ENCODE results near the gene PCNT. TPM values are rescaled to one million over a fixed set of nuclear protein-coding genes. Genes with fewer than 3 reads are reported as not detected.

PCNT gene
- total RNA-seq, 1 experiment from 2014 or later, result 39.6 TPM

DNA sequence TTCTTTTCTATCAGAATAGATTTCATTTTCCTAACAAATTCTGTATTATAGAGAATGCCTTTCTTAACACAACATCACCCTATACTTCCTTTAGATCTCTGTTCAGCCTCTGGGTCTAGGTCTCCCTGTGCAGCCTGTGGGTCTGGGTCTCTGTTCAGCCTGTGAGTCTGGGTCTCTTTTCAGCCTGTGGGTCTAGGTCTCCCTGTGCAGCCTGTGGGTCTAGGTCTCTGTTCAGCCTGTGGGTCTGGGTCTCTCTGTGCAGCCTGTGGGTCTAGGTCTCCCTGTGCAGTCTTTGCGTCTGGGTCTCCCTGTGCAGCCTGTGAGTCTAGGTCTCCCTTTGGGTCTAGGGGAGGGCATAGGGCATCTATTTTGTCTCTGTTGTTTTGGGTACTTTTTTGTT, 75.2 kb downstream of the PCNT start:
- Histone ChIP-seq H2AFZ (ENCODE audit: low read length) (no peak overlapping the region), H3K23me2 (ENCODE audit: insufficient read length, low read depth, low read length, poor library complexity, severe bottlenecking) (no peaks in the 10 kb centered on the region), H3T11ph (ENCODE audit: low read length) (no peak overlapping the region), H3K23ac (ENCODE audit: insufficient read length, low read depth, low read length) (no peak overlapping the region), H2BK12ac (ENCODE audit: insufficient read length, low read depth, low read length) (no peak overlapping the region), H3K27me3 (ENCODE audit: insufficient read depth, low read length) (no peaks in the 10 kb centered on the region), H2AK5ac (ENCODE audit: insufficient read length, low read length) (no peak overlapping the region), H2BK20ac (ENCODE audit: low read depth, low read length, poor library complexity, severe bottlenecking) (no peak overlapping the region), H3K4me1 (ENCODE audit: insufficient read depth, low read length) (no peaks in the 10 kb centered on the region), H4K8ac (replicated peaks; ENCODE audit: insufficient read length, low read depth, low read length) (no peak overlapping the region), H4K5ac (ENCODE audit: insufficient read length, low read depth, low read length) (no peak overlapping the region), H4K20me1 (ENCODE audit: control insufficient read depth, insufficient read depth, insufficient read length) (no peaks in the 10 kb centered on the region), H3K56ac (ENCODE audit: insufficient read length, low read depth, low read length) (no peak overlapping the region), H2BK5ac (ENCODE audit: insufficient read length, low read length) (no peak overlapping the region), H3K4ac (ENCODE audit: low read depth, low read length) (no peak overlapping the region), H3K4me2 (ENCODE audit: insufficient read depth, insufficient read length, low read length) (no peak overlapping the region), H2BK15ac (ENCODE audit: low read depth, low read length) (no peak overlapping the region), H3K27ac (ENCODE audit: insufficient read length, low read depth, low read length) (no peak overlapping the region), H3K9me3 (ENCODE audit: control insufficient read depth, low read depth, low read length) (no peaks in the 10 kb centered on the region), H3K18ac (ENCODE audit: insufficient read length, low read depth, low read length) (no peak overlapping the region), H3K9ac (ENCODE audit: extremely low read depth, insufficient read length, low read length) (no peak overlapping the region), H3K79me2 (ENCODE audit: insufficient read depth, low read length) (no peaks in the 10 kb centered on the region), H2BK120ac (ENCODE audit: low read depth, low read length, poor library complexity, severe bottlenecking) (no peak overlapping the region), H4K91ac (ENCODE audit: insufficient read length, low read depth, low read length) (no peak overlapping the region), H3K79me1 (ENCODE audit: insufficient read depth, low read depth, low read length, poor library complexity, severe bottlenecking) (no peaks in the 10 kb centered on the region), H3K14ac (ENCODE audit: insufficient read depth, low read length) (no peak overlapping the region)
- H3K36me3 Mint-ChIP-seq (ENCODE audit: insufficient read depth in 1 of 3, low read depth in 3 of 3), result peaks cover 31 to 64% (median 56%) of the 10 kb centered on the region in 3 experiments; a peak in 6 of 7 replicates
- no peak for DNase-seq
- TF ChIP-seq CTCF (conservative IDR thresholded peaks at IDR 0.05), result no peak
- no peaks in the 10 kb centered on the region; a peak in 1 of 5 replicates for H3K9me3 Mint-ChIP-seq
- H3K4me3 Mint-ChIP-seq, result no peak overlapping the region
- 0 out of 4 replicates have a peak, but pooled peaks cover 0 to 3% of the 10 kb centered on the region in 2 experiments for H3K4me1 Mint-ChIP-seq
- WGBS (ENCODE audit: extremely low coverage, insufficient read length, low lambda C conversion rate), result no CpG with 5 or more reads among the region's 1 CpG
- peak overlapping the region; percentile 5 to 57 (median 7); a peak in 4 of 7 replicates for H3K27ac Mint-ChIP-seq
- no peaks in the 10 kb centered on the region for H3K27me3 Mint-ChIP-seq (ENCODE audit: low read depth)

Measured in H9 (cell line).